Measurements from ENCODE around the gene ZKSCAN5.
"Not testable (repeated sequence)": the region's sequence is repeated elsewhere in the genome, so short reads cannot be mapped to it uniquely, and the experiment has no call there.

Gene ZKSCAN5

DNA sequence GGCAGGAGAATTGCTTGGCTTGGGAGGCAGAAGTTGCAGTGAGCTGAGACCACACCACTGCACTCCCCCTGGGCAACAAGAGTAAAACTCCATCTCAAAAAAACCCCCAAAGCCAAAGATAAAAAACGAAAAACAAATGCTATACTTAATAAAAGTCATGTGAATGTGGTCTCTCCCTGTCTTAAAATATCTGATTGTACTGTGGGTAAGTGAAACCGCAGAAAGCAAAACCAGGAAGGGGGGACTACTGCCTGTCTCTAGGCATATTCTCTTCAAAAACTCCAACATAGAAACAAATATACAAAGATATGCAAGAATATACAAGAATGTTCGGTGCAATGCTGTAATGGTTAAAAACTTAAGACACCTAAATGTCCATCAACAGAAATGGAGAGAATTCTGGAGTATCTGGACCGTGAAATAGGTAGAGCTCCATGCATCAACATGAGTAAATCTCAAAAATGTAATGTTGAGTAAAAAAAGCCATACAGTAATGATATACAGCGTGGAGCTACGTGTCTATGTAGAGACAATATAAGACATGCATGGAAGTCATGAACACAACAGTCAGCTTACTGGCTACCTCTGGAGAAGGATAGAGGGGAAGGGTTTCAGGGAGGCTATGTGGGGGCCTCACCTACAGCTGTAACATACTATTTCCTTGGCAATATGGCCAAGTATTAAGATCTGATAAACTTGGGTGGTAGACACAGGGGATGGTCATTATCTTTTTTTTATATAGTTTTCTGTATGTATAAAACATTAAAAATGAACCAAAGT is 6.5 kb upstream of the ZKSCAN5 start:
- H3K4me3 ChIP-seq (ENCODE audit: low read depth, low read length): no peak overlapping the region

DNA sequence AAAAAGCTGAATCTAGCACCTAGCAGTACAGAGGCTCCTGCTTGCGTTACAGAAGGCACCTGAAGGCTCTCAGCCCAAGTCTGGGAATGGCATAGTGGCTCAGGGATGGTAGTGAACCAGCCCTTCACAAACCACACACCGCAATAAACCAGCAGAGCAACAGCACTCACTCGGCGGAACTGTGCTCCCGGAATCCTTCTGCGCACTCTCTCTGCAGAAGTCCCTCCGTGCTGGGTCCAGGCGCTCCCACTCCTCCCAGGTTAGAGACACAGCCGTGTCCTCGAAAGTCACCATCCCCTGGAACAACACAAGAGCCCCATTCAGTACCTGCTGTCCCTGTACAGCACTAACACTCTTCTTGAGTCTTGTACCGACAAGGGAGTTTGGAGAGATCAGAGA is 5.9 kb upstream of the ZKSCAN5 start:
- H3K4me3 ChIP-seq (ENCODE audit: low read depth, low read length): peak overlapping the region; percentile 24

DNA sequence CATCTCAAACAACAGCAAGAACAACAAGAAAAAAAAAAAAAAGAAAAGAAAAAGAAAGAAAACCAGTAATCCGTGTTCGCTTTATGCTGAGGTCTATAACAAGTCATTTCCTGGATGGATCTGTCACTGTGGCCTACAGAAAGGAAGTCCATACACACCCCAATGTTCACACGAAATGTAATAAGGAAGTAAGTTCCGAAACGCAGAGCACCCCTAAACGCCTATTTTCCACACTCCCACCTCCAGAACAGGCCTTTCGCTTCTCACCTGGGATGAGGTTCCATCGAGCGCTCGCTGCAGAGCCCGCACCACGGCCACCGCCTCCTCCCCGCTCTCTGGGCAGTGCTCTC is 5.1 kb upstream of the ZKSCAN5 start:
- peak overlapping the region; percentile 94 for H3K4me3 ChIP-seq (ENCODE audit: low read depth, low read length)

DNA sequence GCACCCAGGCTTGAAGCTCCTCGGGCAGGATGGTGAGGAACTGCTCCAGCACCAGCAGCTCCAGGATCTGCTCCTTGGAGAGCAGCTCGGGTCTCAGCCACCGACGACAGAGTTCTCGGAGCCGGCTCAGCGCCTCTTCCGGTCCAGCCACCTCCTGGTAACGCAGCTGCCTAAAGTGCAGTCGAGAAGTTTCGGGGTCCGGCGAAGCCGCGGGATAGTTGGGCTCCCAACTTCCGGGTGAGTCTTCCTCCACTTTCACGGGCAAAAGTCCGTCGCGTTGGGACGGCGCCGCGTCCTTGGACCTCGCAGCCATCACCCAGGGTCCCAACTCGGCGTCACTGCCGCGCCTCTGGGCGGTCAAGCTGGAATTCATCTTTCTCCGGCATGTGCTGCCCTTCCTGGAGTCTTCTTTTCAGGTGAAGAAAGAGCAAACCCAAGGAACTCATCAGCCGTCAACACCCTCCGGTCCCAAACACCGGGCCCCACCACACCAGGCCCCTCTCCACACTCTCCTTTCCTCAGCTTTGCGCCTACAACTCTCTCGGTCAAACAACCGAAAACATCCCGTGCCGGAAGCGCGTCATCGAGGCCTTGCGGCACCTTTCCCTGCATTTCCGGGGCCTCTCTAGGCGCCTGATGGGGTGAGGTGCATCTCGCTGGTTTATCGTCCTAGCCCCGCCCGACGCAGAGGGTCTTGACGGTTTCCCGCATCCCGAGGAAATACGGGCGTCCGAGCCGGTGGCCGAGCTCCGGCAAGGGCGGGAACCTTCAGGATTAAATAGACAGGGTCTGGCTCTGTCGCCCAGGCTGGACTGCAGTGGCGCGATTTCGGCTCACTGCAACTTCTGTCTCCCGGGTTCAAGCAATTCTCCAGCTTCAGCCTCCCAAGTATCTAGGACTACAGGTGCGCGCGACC is 4.5 kb upstream of the ZKSCAN5 start, which contains the start of gene ZNF394:
ZNF394 (minus strand) TSS at position 561 of the 916 bp plus-strand sequence; CDS start at position 373, 188 bp downstream.
- H3K4me3 ChIP-seq (ENCODE audit: low read depth, low read length): peak within 1 kb of the TSS; percentile 94

DNA sequence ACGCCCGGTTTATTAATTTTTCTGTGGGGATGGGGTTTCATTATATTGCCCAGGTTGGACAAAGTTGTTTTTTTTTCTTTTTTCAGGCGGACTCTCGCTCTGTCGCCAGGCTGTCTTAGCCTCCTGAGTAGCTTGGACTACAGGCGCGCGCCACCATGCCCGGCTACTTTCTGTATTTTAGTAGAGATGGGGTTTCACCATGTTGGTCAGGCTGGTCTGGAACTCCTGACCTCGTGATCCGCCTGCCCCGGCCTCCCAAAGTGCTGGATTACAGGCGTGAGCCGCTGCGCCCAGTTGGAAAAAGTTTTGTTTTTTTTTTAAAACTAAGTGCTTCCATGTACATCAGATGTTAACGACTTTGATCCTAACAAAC is 3.8 kb upstream of the ZKSCAN5 start:
- H3K4me3 ChIP-seq (ENCODE audit: low read depth, low read length): peak overlapping the region; percentile 94

DNA sequence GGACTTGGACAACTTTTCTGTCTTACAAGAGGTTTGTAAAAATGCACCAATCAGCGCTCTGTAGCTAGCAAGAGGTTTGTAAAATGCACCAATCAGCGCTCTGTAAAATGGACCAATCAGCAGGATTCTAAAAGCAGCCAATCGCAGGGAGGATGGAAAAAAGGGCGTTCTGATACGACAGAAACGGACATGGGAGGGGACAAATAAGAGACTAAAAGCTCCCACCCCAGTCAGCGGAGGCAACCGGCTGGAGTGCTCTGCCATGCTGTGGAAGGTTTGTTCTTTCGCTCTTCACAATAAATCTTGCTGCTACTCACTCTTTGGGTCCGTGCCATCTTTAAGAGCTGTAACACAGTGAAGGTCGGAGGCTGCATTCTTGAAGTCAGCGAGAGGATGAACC is 3.2 kb upstream of the ZKSCAN5 start:
- not testable (repeated sequence) for H3K4me3 ChIP-seq (ENCODE audit: low read depth, low read length)

DNA sequence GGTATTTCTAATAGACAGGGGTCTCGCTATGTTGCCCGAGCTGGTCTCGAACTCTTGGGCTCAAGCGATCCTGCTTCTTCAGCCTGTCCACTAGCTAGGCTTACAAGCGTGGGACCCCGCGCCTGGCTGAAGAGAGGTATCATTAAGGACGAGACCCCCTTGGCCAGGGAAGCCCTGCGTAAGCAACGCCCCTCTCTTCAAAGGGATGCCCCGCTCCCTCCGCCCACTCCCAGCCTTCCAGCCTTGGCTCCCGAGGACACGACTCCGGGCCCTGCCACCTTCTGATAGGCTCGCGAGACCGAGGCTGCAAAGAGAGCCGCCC is 220 bp upstream of the ZKSCAN5 start:
- H3K4me3 ChIP-seq (ENCODE audit: low read depth, low read length): peak overlapping the region; percentile 88

DNA sequence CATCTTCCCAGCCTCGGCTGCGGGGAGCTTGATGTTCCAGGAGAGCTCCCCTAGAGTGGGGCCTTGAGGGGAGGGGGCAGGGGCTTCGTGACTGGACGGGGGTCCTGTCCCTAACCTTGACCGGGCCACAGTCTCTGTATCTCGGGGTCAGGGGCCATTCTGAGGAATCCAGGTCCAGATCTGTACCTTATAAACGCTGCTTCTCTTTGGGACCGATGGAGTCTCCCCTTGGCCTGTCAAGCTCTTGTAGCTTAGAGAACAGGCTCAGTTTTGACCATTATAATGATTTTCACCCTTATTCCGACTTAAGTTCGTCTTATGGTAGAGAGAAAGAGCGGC is 831 bp downstream of the ZKSCAN5 start:
- H3K4me3 ChIP-seq (ENCODE audit: low read depth, low read length): peak overlapping the region; percentile 88

DNA sequence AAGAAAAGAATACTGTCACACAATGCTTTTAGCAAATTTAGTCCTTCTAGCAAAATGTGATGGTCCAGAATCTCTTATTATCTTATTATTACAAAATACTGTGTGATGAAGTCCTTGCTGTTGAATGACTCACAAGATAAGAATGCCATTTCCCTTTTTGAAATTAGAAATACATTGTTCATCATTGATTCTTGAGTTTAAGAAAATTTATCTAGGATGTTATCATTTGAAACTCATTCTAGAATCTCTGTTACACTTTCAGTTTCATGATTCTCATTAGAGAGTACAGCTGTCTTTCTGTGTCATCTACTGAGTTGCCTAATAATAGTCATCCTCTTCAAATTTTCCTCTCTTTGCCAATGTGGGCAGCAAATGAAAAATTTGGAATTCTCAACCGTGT is 9.6 kb downstream of the ZKSCAN5 start:
- H3K4me3 ChIP-seq (ENCODE audit: low read depth, low read length): no peak overlapping the region

DNA sequence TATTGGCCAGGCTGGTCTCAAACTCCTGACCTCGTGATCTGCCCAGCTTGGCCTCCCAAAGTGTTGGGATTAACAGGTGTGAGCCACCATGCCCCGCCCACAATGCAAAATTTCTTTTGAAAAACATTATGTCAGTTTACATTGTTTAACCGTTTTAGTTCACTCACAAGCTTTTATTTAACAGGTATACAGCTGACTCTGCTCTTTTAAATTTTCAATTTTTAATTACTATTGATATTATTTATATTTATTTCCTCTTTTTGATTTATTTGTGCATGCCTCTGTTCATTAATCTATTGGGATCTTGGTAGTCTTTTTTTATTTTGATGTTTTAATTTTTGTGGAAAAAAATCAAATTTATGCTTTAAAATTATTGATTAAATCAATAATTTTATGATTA is 16.9 kb downstream of the ZKSCAN5 start:
- no peak overlapping the region for H3K4me3 ChIP-seq (ENCODE audit: low read depth, low read length)

DNA sequence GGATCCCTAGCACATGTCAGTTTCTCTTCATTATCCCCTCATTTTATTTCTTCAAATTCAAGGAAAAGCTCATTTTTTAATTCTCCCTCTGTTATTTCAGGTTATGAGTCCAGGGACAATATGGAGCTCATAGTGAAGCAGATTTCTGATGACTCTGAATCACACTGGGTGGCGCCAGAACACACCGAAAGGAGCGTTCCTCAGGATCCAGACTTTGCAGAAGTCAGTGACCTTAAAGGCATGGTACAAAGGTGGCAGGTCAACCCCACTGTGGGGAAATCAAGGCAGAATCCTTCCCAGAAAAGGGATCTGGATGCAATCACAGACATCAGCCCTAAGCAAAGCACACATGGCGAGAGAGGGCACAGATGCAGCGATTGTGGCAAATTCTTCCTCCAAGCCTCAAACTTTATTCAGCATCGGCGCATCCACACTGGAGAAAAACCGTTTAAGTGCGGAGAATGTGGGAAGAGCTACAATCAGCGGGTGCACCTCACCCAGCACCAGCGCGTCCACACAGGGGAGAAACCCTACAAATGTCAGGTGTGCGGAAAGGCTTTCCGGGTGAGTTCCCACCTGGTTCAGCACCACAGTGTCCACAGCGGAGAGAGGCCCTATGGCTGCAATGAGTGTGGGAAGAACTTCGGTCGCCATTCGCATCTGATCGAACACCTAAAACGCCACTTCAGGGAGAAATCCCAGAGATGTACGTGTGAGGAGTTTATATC is 21.4 kb downstream of the ZKSCAN5 start:
- H3K4me3 ChIP-seq (ENCODE audit: low read depth, low read length): no peak overlapping the region

DNA sequence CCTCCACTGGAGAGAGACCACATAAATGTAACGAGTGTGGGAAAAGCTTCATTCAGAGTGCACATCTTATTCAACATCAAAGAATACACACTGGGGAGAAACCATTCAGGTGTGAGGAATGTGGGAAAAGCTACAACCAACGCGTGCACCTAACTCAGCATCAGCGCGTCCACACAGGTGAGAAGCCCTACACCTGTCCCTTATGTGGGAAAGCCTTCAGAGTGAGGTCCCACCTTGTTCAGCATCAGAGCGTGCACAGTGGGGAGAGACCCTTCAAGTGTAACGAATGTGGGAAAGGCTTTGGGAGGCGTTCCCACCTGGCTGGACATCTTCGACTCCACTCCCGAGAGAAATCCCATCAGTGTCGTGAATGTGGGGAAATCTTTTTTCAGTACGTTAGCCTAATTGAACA is 26.9 kb downstream of the ZKSCAN5 start:
- no peak overlapping the region for H3K4me3 ChIP-seq (ENCODE audit: low read depth, low read length)

DNA sequence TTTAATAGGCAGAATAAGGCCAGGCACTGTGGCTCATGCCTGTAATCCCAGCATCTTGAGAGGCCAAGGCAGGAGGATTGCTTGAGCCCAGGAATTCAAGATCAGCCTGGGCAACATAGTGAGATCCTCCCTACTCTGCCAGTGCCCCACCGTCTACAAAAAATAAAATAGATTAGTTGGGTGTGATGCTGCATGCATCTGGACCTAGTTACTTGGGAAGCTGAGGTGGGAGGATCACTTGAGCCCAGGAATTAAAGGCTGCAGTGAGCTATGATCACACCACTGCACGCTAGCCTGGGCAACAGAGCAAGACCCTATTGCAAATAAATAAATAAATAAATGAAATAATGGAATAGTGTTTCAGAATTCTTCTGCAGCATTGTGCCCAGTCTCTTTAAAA is 31.2 kb downstream of the ZKSCAN5 start:
- no peak overlapping the region for H3K4me3 ChIP-seq (ENCODE audit: low read depth, low read length)

DNA sequence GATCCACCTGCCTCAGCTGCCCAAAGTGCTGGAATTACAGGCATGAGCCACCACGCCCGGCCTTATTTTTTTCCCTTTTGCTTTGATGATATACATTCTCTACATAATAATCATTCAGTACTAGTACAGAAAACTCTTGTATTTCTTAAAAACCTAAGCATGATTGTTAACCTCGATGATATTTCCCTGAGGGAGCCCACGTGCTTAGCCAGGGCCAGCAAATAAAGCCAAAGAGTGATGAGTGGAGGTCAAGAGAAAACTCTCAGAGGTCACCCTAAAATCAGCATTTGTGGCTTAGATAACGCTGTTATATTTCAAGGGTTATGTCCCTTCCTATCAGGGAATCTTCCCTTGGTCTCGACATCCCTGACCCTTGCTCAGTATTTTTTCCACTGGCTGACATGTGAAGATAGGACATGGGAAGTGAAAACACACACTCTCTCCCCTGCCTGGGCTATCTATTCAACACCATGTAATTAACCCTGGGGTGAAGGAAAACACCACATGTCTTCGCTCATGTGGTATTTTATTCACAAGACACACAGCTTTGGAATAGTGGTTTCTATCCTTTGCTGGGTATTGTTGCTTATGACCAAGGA is 34.9 kb downstream of the ZKSCAN5 start:
- no peak overlapping the region for H3K4me3 ChIP-seq (ENCODE audit: low read depth, low read length)

DNA sequence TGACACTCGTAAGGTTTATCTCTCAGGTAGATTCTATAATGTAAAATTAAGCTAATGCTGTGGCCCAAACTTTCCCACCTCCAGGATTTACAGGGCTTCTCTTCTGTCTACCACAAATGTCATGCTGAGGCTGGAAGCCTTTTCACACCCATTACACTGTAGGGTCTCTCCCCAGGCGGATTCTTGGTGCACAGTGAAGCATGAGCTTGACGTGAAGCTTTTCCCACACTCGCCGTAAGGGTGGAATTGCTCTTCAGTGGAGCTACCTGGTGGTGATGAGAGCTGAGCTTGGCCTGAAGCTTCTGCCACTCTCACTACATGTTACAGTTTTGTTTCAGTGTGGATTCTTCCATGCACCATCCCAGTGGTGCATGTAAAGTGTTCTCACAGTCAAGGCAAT is 36.1 kb downstream of the ZKSCAN5 start:
- no peak overlapping the region for H3K4me3 ChIP-seq (ENCODE audit: low read depth, low read length)

DNA sequence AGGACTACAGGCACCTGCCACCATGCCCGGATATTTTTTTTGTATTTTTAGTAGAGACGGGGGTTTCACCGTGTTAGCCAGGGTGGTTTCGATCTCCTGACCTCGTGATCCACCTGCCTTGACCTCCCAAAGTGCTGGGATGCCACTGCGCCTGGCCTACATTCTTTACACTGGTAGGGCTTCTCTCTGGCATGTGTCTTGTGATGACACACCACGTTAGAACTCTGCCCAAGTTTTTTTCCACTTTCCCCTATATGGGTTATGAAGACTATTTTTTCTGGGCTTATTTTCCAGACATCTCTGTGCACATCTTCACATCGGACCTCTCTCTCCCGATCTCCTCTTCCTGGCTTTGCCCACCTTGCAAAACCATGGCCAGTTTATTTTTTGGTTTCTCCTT is 36.8 kb downstream of the ZKSCAN5 start:
- H3K4me3 ChIP-seq (ENCODE audit: low read depth, low read length): no peak overlapping the region

DNA sequence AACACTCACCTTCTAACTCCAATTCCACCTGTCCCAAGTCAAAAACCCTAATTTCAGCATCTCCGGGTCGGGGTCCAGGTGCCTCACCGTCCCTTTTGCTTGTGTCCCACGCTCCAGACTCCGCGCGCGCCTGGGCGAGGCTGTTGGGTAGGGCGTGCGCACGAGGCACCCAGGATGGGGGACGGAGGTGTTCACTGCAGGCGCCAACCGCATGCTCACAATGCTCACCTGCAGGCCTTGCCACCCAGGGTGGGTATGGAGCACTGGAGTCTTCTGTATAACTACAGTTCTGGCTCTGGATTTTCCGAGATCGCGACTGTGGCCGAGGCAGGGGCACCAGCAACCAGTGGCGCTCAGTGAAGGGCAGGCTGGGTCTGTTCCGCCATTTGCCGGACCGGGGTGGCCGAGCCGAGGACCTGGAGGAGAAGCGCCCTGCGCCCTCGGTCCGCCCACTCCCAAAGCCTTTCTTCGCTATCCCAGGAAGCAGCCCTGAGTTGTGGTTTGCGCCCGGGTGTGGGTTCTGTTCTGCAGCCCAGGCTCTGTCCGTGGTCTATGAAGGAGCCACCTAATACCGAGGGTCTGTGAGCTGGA is 38.7 kb downstream of the ZKSCAN5 start:
- H3K4me3 ChIP-seq (ENCODE audit: low read depth, low read length): no peak overlapping the region

DNA sequence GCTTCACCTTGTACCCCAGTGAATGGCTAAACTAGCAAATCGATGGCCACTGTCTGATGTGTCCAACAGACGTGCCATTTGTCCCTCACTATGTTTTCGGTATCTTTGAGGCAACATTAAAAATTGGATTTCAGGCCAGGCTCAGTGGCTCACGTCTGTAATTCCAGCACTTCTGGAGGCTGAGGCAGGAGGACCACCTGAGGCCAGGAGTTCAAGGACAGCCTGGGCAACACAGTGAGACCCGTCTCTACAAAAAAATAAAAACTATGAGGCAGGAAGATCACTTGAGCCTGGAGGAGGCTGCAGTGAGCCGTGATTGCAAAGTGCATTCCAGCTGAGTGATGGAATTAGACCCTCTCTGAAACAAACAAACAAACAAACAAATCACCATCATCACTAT is 39.5 kb downstream of the ZKSCAN5 start:
- no peak overlapping the region for H3K4me3 ChIP-seq (ENCODE audit: low read depth, low read length)

DNA sequence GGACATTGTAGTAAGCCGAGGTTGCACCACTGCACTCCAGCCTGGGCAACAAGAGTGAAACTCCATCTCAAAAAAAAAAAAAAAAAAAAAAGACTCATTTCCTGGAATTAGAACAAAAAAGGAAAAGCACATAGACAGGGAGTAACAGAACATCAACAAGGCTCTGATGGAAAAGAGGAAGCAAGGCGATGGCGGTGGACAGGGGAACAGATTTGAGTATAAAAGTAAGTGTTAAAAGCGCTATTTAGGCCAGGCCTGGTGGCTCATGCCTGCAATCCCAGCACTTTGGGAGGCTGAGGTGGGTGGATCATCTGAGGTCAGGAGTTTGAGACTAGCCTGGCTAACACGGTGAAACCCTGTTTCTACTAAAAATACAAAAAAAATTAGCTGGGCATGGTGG is 40.8 kb downstream of the ZKSCAN5 start:
- not testable (repeated sequence) for H3K4me3 ChIP-seq (ENCODE audit: low read depth, low read length)

DNA sequence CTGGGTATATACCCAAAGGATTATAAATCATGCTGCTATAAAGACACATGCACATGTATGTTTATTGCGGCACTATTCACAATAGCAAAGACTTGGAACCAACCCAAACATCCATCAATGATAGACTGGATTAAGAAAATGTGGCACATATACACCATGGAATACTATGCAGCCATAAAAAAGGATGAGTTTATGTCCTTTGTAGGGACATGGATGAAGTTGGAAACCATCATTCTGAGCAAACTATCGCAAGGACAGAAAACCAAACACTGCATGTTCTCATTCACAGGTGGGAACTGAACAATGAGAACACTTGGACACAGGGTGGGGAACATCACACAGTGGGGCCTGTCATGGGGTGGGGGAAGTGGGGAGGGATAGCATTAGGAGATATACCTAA is 45.1 kb downstream of the ZKSCAN5 start:
- not testable (repeated sequence) for H3K4me3 ChIP-seq (ENCODE audit: low read depth, low read length)

DNA sequence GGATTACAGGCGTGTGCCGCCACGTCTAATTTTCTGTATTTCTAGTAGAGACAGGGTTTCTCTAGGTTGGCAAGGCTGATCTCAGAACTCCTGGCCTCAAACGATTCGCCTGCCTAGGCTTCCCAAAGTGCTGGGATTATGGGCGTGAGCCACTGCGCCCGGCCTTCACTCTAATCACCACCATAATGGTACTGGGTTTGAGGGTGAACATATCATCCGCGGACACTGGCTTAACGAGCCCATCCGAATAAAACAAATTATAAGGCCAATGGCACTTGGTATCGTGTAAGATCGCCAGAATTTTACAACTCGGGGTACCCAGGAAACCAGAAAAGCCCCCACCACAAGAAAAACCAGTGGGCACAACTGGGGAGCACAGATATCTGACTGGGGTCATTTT is 46.9 kb downstream of the ZKSCAN5 start:
- H3K4me3 ChIP-seq (ENCODE audit: low read depth, low read length): peak overlapping the region; percentile 89
